ENCODE data around the gene ATF4. TPM values are rescaled to one million over a fixed set of nuclear protein-coding genes. Genes with fewer than 3 reads are reported as not detected.

Gene ATF4
- total and polyA plus RNA-seq, 2 of the 13 experiments (the other 11 are each of a cell fraction or from before 2014, with no cell fraction given) = 486 to 1,297 TPM

GRCh38 chr22:39494471-39495120 is 25.8 kb upstream of the ATF4 start (continued):
- TF ChIP-seq ASH2L (IDR thresholded peaks at IDR 0.05; ENCODE audit: insufficient read length, low read depth, low read length) = no peak

GRCh38 chr22:39496131-39496838 is 24.1 kb upstream of the ATF4 start:
- Histone ChIP-seq H3K27ac (ENCODE audit: extremely low read length, insufficient read depth, low read length) (no peak overlapping the region), H3K4me2 (ENCODE audit: low read depth, low read length) (peak overlapping the region; percentile 80), H3K27me3 (ENCODE audit: control insufficient read depth in 1 of 2, insufficient read depth in 2 of 2, low read length in 2 of 2) (peaks cover 0 to 2% of the 10 kb centered on the region in 2 experiments; a peak in 1 of 5 replicates), H4K20me1 (ENCODE audit: insufficient read depth, low read length) (no peaks in the 10 kb centered on the region), H3K9ac (ENCODE audit: insufficient read depth, low read depth, low read length) (peak overlapping the region; percentile 42; the same call in 1 of the 2 replicates), H3K79me2 (ENCODE audit: insufficient read depth, low read length) (no peaks in the 10 kb centered on the region), H3K4me1 (ENCODE audit: insufficient read depth, low read length) (peaks cover 51% of the 10 kb centered on the region), H3K9me3 (ENCODE audit: low read length) (no peaks in the 10 kb centered on the region), H3K4me3 (replicated peaks in 1 of 3; ENCODE audit: insufficient read depth in 1 of 3, low read depth in 2 of 3, low read length in 3 of 3) (peak overlapping the region in 1 of 3 experiments; percentile 57; a peak in 2 of 6 replicates), H3K36me3 (replicated peaks in 1 of 2; ENCODE audit: control insufficient read depth in 1 of 2, insufficient read depth in 2 of 2, low read length in 2 of 2) (no peaks in the 10 kb centered on the region), H2AFZ (ENCODE audit: low read length) (peak overlapping the region; percentile 17)
- POLR2A ChIA-PET = interaction anchor here (0.9 to 9.1 kb wide), 8 partner anchors 11 to 548 kb away, joined by 3 to 167 read pairs (median 6); partner anchors contain the start of genes ATF4 and RPS19BP1
- ATAC-seq (peak; percentile 88), DNase-seq (ENCODE audit: low spot score) (peak; percentile 74), FAIRE-seq (peak; percentile 91)
- CTCF ChIA-PET (ENCODE audit: low intra/inter-chr PET ratio, low total read pairs) = interaction anchor here (0.8 to 2.8 kb wide), 8 partner anchors 13 to 540 kb away, joined by 3 to 24 read pairs (median 4); partner anchors contain the start of genes ATF4 and RPS19BP1
- no TSS peak for BruUV-seq (replicated peaks)
- in situ Hi-C loops (cut with HindIII; ENCODE audit: extremely low pct_ligation_motif_present, low pct_unique_long_range_greater_than_20kb) = no loop called here
- intact Hi-C loops (cut with micrococcal nuclease; ENCODE audit: unreplicated experiment) = loop anchor here (1.0 kb wide), 1 partner anchor 18 kb away; no protein-coding TSS in a partner anchor
- 25% methylated on average over 7 of the region's 13 CpGs for WGBS (ENCODE audit: low lambda C conversion rate)
- TF ChIP-seq ARID2 (CRISPR knock-in tag; IDR thresholded peaks at IDR 0.05; ENCODE audit: borderline replicate concordance) (0 out of 2 replicates have a peak, but pooled peaks have one; percentile 14), ZBTB4 (CRISPR knock-in tag; IDR thresholded peaks at IDR 0.05; ENCODE audit: borderline replicate concordance) (no peak), PHF21A (CRISPR knock-in tag; IDR thresholded peaks at IDR 0.05) (peak; percentile 16; the same call in 1 of the 2 replicates), SP4 (CRISPR knock-in tag; IDR thresholded peaks at IDR 0.05) (peak; percentile 52; the same call in 1 of the 2 replicates), FOXA3 (CRISPR knock-in tag; IDR thresholded peaks at IDR 0.05) (0 out of 2 replicates have a peak, but pooled peaks have one; percentile 9), TEAD3 (CRISPR knock-in tag; optimal IDR thresholded peaks at IDR 0.05; ENCODE audit: borderline replicate concordance) (peak; percentile 9), HMGXB4 (CRISPR knock-in tag; IDR thresholded peaks at IDR 0.05; ENCODE audit: borderline replicate concordance in 1 of 2, low read depth in 1 of 2) (peak in 1 of 2 experiments; percentile 53; a peak in 1 of 4 replicates), PRDM15 (CRISPR knock-in tag; IDR thresholded peaks at IDR 0.05) (peak; percentile 74)

All from HepG2 (cell line).